ENCODE data around the gene RAB37. TPM values are rescaled to one million over a fixed set of nuclear protein-coding genes. Genes with fewer than 3 reads are reported as not detected.

Gene RAB37
- total and polyA plus RNA-seq, 11 donors = 0.76 to 3.6 (median 1.7) TPM

GRCh38 chr17:74763565-74764387, 26.7 kb downstream of the RAB37 start:
- Histone ChIP-seq H3K9me3 (no peaks in the 10 kb centered on the region), H3K27me3 (no peaks in the 10 kb centered on the region), H3K4me3 (no peak overlapping the region), H3K27ac (no peak overlapping the region), H3K4me1 (peaks cover 6 to 70% (median 42%) of the 10 kb centered on the region in 12 donors), H3K36me3 (peaks cover 0 to 35% (median 3%) of the 10 kb centered on the region in 9 donors)
- 61 to 70% (median 65%) methylated on average over 10 to 16 of the region's 16 CpGs for WGBS, 4 donors
- intact Hi-C loops (cut with DNase I) = no loop called here
- TF ChIP-seq CTCF (IDR thresholded peaks at IDR 0.05) = no peak
- no peak for TF ChIP-seq POLR2A (IDR thresholded peaks at IDR 0.05)
- ATAC-seq (no peak), DNase-seq (no peak)

GRCh38 chr17:74764751-74765286, 27.8 kb downstream of the RAB37 start:
- intact Hi-C loops (cut with DNase I) = no loop called here

GRCh38 chr17:74766413-74766812, 29.4 kb downstream of the RAB37 start:
- WGBS, 4 donors = 90 to 100% (median 97%) methylated on average over 2 of the region's 2 CpGs

More at GRCh38 chr17:74764751-74765286, 27.8 kb downstream of the RAB37 start:
- H3K9me3 ChIP-seq = no peaks in the 10 kb centered on the region
- WGBS, 4 donors = 69 to 87% (median 81%) methylated on average over 4 of the region's 4 CpGs
- ATAC-seq = no peak
- no peak for TF ChIP-seq POLR2A (IDR thresholded peaks at IDR 0.05)
- no peak for TF ChIP-seq CTCF (IDR thresholded peaks at IDR 0.05)
- H3K27me3 ChIP-seq = no peaks in the 10 kb centered on the region
- H3K4me1 ChIP-seq = peaks cover 6 to 70% (median 38%) of the 10 kb centered on the region in 12 donors
- H3K4me3 ChIP-seq = no peak overlapping the region
- peaks cover 0 to 45% (median 4%) of the 10 kb centered on the region in 9 donors for H3K36me3 ChIP-seq
- DNase-seq = no peak
- H3K27ac ChIP-seq = no peak overlapping the region

More at GRCh38 chr17:74766413-74766812, 29.4 kb downstream of the RAB37 start:
- intact Hi-C loops (cut with DNase I) = loop anchor here in 1 of 10 donors (2.0 kb wide), 1 partner anchor 14 kb away; no protein-coding TSS in a partner anchor
- Histone ChIP-seq H3K9me3 (no peaks in the 10 kb centered on the region), H3K27me3 (no peaks in the 10 kb centered on the region), H3K4me3 (no peak overlapping the region), H3K4me1 (peaks cover 0 to 62% (median 26%) of the 10 kb centered on the region in 12 donors), H3K27ac (peak overlapping the region in 1 of 12 donors; percentile 69), H3K36me3 (peaks cover 0 to 61% (median 10%) of the 10 kb centered on the region in 9 donors)
- ATAC-seq (no peak), DNase-seq (no peak)
- TF ChIP-seq POLR2A (IDR thresholded peaks at IDR 0.05) (no peak), CTCF (IDR thresholded peaks at IDR 0.05) (no peak)
